Esophagus muscularis mucosa (tissue), 3 donors: Measurements from ENCODE around the gene MAPK8.

ENCODE experiments used
- CTCF ChIP-seq, 3 experiments: fragments of 200-600 bp in 2 of 3; fragments of 450-650 bp in 1 of 3; sonication (generic) in 2 of 3; IDR thresholded peaks; one replicate each; pipeline ENCODE4 v1.5.1; 2017 to 2019; ENCODE audit warnings: antibody characterized with exemption in 3 of 3, mild to moderate bottlenecking in 2 of 3, moderate library complexity in 1 of 3
- POLR2AphosphoS5 ChIP-seq, 2 donors: sonication (generic); formaldehyde crosslinking; IDR thresholded peaks; one replicate each; pipeline ENCODE4 v1.6.1; 2017; ENCODE audit warnings: antibody characterized with exemption in 2 of 2

DNA sequence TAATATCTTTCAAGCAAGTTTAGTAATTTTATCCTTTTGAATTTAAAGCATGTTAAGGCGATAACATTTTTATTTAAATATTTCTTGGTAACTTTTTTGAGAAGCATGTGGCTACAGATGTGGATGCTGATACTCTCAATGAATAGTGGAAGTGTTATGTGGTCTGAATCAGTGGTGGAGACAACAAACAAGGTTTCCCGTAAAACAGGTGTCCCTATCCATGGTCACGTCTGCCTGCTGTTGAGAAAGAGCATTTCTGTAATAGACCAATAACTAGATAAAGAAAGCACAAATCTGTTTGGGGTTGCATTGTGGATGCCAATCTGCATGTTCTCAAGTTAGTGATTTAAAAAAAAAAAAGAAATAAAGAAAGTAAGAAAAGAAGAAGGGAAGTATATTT lies 13.9 kb upstream of the MAPK8 start:
- no peak for TF ChIP-seq CTCF (IDR thresholded peaks at IDR 0.05)
- TF ChIP-seq POLR2AphosphoS5 (IDR thresholded peaks at IDR 0.05), result no peak
